Neural progenitor cell (in vitro differentiated cells): Measurements from ENCODE around the gene GTF2F1.

Experiments used
- CTCF ChIP-seq: fragments of 200-600 bp; sonication (generic); IDR thresholded peaks from 2 replicates; pipeline ENCODE4 v1.5.1; 2017; ENCODE audit warnings: antibody characterized with exemption, mild to moderate bottlenecking
- EZH2 ChIP-seq: fragments of 200-600 bp; sonication (generic); IDR thresholded peaks from 2 replicates; pipeline ENCODE4 v1.6.1; 2017; ENCODE audit warnings: antibody characterized with exemption, mild to moderate bottlenecking, moderate library complexity

GRCh38 chr19:6333439-6333838, 59.5 kb downstream of the GTF2F1 start, which contains the start of gene ACER1:
- TF ChIP-seq CTCF (no peak), EZH2 (no peak)
